SK-N-SH (cell line): Measurements from ENCODE around the gene DYRK2. TPM values are rescaled to one million over a fixed set of nuclear protein-coding genes. Genes with fewer than 3 reads are reported as not detected.

Experiments used
- CTCF ChIA-PET: fragments of 300-600, 350-600 bp; formaldehyde crosslinking; extraction: SDS; loops from one replicate; lab custom pipeline; 2021; lab: Yijun Ruan, JAX
- POLR2A ChIA-PET: fragments of 350-600 bp; sonication (Branson Sonifier 250); formaldehyde crosslinking; extraction: SDS; loops from one replicate; lab custom pipeline; 2020; ENCODE audit warnings: antibody characterized with exemption, inconsistent platforms; lab: Yijun Ruan, JAX
- DNase-seq: peaks from one replicate; pipeline ENCODE4 v3.0.0; 2012
- H2AFZ ChIP-seq: fragments of 200-600 bp; sonication (generic); 2 replicates; pipeline ENCODE4 v1.8.1; 2016; ENCODE audit warnings: antibody characterized with exemption, mild to moderate bottlenecking, low read depth
- H3F3A ChIP-seq: fragments of 200-600 bp; sonication (generic); replicated peaks from 2 replicates; pipeline ENCODE3; 2016; ENCODE audit warnings: antibody characterized with exemption, mild to moderate bottlenecking; ENCODE audit not compliant: insufficient read depth
- H3K27ac ChIP-seq, 2 experiments: fragments of 200-500 bp in 1 of 2; fragments of 200-600 bp in 1 of 2; sonication (Bioruptor generic) in 1 of 2; sonication (generic), shearing (Covaris generic) in 1 of 2; 2 replicates each; pipeline versions ENCODE4 v1.5.1 to v1.6.1; 2014 to 2016; ENCODE audit warnings: low read depth in 2 of 2, inconsistent platforms in 1 of 2, low read length in 1 of 2, mild to moderate bottlenecking in 1 of 2, mixed read lengths in 1 of 2
- H3K27me3 ChIP-seq: fragments of 200-600 bp; sonication (generic), shearing (Covaris generic); 2 replicates; pipeline ENCODE4 v1.6.1; 2016; ENCODE audit warnings: mixed run types; ENCODE audit not compliant: insufficient read depth
- H3K36me3 ChIP-seq, 2 experiments: fragments of 200-500 bp in 1 of 2; fragments of 200-600 bp in 1 of 2; sonication (Bioruptor generic) in 1 of 2; sonication (generic) in 1 of 2; replicated peaks in 1 of 2; 2 replicates each; pipeline versions ENCODE3 to v1.5.1; 2014 to 2016; ENCODE audit warnings: low read length in 1 of 2, mild to moderate bottlenecking in 1 of 2; ENCODE audit not compliant: insufficient read depth in 2 of 2, control insufficient read depth in 1 of 2
- H3K4me1 ChIP-seq, 2 experiments: fragments of 200-500 bp in 1 of 2; fragments of 200-600 bp in 1 of 2; sonication (Bioruptor generic) in 1 of 2; sonication (generic), shearing (Covaris generic) in 1 of 2; 2 replicates each; pipeline versions ENCODE4 v1.5.1 to v1.6.1; 2014 to 2016; ENCODE audit warnings: low read depth in 1 of 2, low read length in 1 of 2, mixed run types in 1 of 2; ENCODE audit not compliant: insufficient read depth in 2 of 2, control insufficient read depth in 1 of 2
- H3K4me2 ChIP-seq: fragments of 200-600 bp; sonication (generic), shearing (Covaris generic); 2 replicates; pipeline ENCODE4 v1.6.1; 2017; ENCODE audit warnings: mixed run types
- H3K4me3 ChIP-seq, 2 experiments: fragments of 200-500 bp in 1 of 2; fragments of 200-600 bp in 1 of 2; sonication (Bioruptor generic) in 1 of 2; sonication (generic), shearing (Covaris generic) in 1 of 2; 2 replicates each; pipeline versions ENCODE4 v1.5.1 to v1.8.1; 2014 to 2016; ENCODE audit warnings: low read depth in 2 of 2, inconsistent platforms in 1 of 2, low read length in 1 of 2, mild to moderate bottlenecking in 1 of 2, mixed read lengths in 1 of 2, moderate library complexity in 1 of 2
- H3K79me2 ChIP-seq: fragments of 200-600 bp; sonication (generic); 2 replicates; pipeline ENCODE4 v1.8.1; 2017; ENCODE audit warnings: mild to moderate bottlenecking; ENCODE audit not compliant: insufficient read depth
- H3K9ac ChIP-seq: fragments of 200-600 bp; sonication (generic); 2 replicates; pipeline ENCODE4 v1.6.1; 2017; ENCODE audit warnings: mixed run types
- H3K9me2 ChIP-seq: fragments of 200-600 bp; sonication (generic); 2 replicates; pipeline ENCODE4 v1.6.1; 2017; ENCODE audit warnings: mixed run types
- H3K9me3 ChIP-seq: fragments of 200-600 bp; sonication (generic); 2 replicates; pipeline ENCODE4 v1.6.1; 2017; ENCODE audit warnings: mixed run types, mild to moderate bottlenecking, moderate library complexity
- H4K20me1 ChIP-seq: fragments of 200-600 bp; sonication (generic); 2 replicates; pipeline ENCODE4 v1.6.1; 2017; ENCODE audit warnings: mild to moderate bottlenecking, mixed run types; ENCODE audit not compliant: insufficient read depth
- CHD2 ChIP-seq: fragments of 150-350 bp; IDR thresholded peaks from 2 replicates; pipeline ENCODE4 v1.6.1; 2018; ENCODE audit warnings: low read length; ENCODE audit not compliant: partially characterized antibody
- ELF1 ChIP-seq: IDR thresholded peaks from 2 replicates; pipeline ENCODE4 v1.4.0; 2012
- EZH2phosphoT487 ChIP-seq: fragments of 200-600 bp; sonication (generic); IDR thresholded peaks from 2 replicates; pipeline ENCODE4 v1.6.1; 2017; ENCODE audit warnings: low read depth, mixed run types, mild to moderate bottlenecking, antibody characterized with exemption, moderate library complexity, borderline replicate concordance
- FOSL2 ChIP-seq: IDR thresholded peaks from 2 replicates; pipeline ENCODE4 v1.4.0; 2012; ENCODE audit warnings: low read depth, mild to moderate bottlenecking, moderate library complexity, borderline replicate concordance
- GABPA ChIP-seq: IDR thresholded peaks from 2 replicates; pipeline ENCODE4 v1.4.0; 2012; ENCODE audit warnings: low read depth, mild to moderate bottlenecking
- JUND ChIP-seq: IDR thresholded peaks from 2 replicates; pipeline ENCODE4 v1.4.0; 2012
- NRF1 ChIP-seq: IDR thresholded peaks from 2 replicates; pipeline ENCODE4 v1.6.1; 2012; ENCODE audit warnings: low read depth, mild to moderate bottlenecking, low read length
- RCOR1 ChIP-seq: fragments of 150-350 bp; IDR thresholded peaks from 2 replicates; pipeline ENCODE4 v1.6.1; 2017; ENCODE audit warnings: antibody characterized with exemption, low read length
- TCF12 ChIP-seq: IDR thresholded peaks from 2 replicates; pipeline ENCODE4 v1.4.0; 2012
- TEAD4 ChIP-seq: IDR thresholded peaks from 2 replicates; pipeline ENCODE4 v1.4.0; 2012; ENCODE audit warnings: mild to moderate bottlenecking, borderline replicate concordance; ENCODE audit not compliant: insufficient read depth
- WGBS: methylation state at CpG from one replicate; pipeline ENCODE4 v1.1.6; 2017; ENCODE audit warnings: low lambda C conversion rate; 5-methylcytosine and 5-hydroxymethylcytosine counted together
- polyA plus RNA-seq, 3 experiments: library from polyadenylated mRNA; depleted of rRNA; stranded (reverse); fragments of >200 nt; gene quantifications; 2 replicates each; pipeline ENCODE4 v1.2.3, GENCODE V29; 2012
- TF ChIP-seq, protein P1 (sequence below): IDR thresholded peaks from 2 replicates; pipeline ENCODE4; 2012
- TF ChIP-seq, protein P2 (sequence below): IDR thresholded peaks from 2 replicates; pipeline ENCODE4 v1.4.0; 2012; ENCODE audit warnings: low read depth, borderline replicate concordance
- TF ChIP-seq, protein P3 (sequence below): fragments of 200-600 bp; sonication (generic); IDR thresholded peaks from 2 replicates; pipeline ENCODE4 v1.6.1; 2017; ENCODE audit warnings: antibody characterized with exemption, mild to moderate bottlenecking, moderate library complexity

The DYRK2 gene
- polyA plus RNA-seq, 1 of the 3 experiments (the other 2 are of a cell fraction): 48.8 TPM

DNA sequence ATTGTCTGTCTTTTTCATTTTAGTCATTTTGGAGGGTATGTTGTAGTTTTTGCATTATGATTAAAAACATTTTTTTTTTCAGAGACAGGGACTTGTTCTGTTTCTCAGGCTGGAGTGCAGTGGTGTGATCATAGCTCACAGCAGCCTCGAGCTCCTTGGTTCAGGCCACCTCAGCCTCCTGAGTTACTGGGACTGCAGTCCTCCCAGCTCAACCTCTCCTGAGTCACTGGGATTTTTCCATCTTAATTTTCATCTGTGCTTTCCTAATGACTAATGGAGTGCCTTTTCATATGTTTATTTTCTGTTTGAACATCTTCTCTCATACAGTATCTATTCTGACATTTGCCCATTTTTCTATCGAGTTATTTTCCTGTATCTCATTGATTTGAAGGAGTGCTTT is 52.6 kb downstream of the DYRK2 start:
- H3K36me3 ChIP-seq: no peaks in the 10 kb centered on the region
- no peaks in the 10 kb centered on the region for H4K20me1 ChIP-seq
- peak overlapping the region; percentile 10; the same call in 1 of the 2 replicates for H3K4me2 ChIP-seq
- no peak overlapping the region for H2AFZ ChIP-seq
- ChIA-PET CTCF (interaction anchor here (0.6 to 1.0 kb wide), 3 partner anchors 10 to 345 kb away, joined by 3 read pairs; no protein-coding TSS in a partner anchor), POLR2A (no interaction called here)
- peaks cover 25% of the 10 kb centered on the region for H3F3A ChIP-seq
- no peak for DNase-seq
- 45% methylated on average over 2 of the region's 2 CpGs for WGBS
- no peak overlapping the region for H3K9ac ChIP-seq
- H3K79me2 ChIP-seq: no peaks in the 10 kb centered on the region
- H3K4me1 ChIP-seq: peaks cover 5 to 21% of the 10 kb centered on the region in 2 experiments; a peak in 3 of 4 replicates
- H3K27ac ChIP-seq: peak overlapping the region in 1 of 2 experiments; percentile 88; a peak in 2 of 4 replicates
- peak; percentile 38; the same call in 1 of the 2 replicates for TF ChIP-seq TCF12
- peak; percentile 36; the same call in 1 of the 2 replicates for TF ChIP-seq FOSL2
- TF ChIP-seq JUND: peak; percentile 19; the same call in 1 of the 2 replicates
- TF ChIP-seq, protein P1, sequence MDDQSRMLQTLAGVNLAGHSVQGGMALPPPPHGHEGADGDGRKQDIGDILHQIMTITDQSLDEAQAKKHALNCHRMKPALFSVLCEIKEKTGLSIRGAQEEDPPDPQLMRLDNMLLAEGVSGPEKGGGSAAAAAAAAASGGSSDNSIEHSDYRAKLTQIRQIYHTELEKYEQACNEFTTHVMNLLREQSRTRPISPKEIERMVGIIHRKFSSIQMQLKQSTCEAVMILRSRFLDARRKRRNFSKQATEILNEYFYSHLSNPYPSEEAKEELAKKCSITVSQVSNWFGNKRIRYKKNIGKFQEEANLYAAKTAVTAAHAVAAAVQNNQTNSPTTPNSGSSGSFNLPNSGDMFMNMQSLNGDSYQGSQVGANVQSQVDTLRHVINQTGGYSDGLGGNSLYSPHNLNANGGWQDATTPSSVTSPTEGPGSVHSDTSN: peak; percentile 48
- TF ChIP-seq, protein P2, sequence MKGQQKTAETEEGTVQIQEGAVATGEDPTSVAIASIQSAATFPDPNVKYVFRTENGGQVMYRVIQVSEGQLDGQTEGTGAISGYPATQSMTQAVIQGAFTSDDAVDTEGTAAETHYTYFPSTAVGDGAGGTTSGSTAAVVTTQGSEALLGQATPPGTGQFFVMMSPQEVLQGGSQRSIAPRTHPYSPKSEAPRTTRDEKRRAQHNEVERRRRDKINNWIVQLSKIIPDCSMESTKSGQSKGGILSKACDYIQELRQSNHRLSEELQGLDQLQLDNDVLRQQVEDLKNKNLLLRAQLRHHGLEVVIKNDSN: no peak
- no peak for TF ChIP-seq TEAD4
- TF ChIP-seq CHD2: no peak
- H3K27me3 ChIP-seq: no peaks in the 10 kb centered on the region
- no peak overlapping the region for H3K4me3 ChIP-seq
- H3K9me3 ChIP-seq: no peaks in the 10 kb centered on the region
- no peaks in the 10 kb centered on the region for H3K9me2 ChIP-seq

DNA sequence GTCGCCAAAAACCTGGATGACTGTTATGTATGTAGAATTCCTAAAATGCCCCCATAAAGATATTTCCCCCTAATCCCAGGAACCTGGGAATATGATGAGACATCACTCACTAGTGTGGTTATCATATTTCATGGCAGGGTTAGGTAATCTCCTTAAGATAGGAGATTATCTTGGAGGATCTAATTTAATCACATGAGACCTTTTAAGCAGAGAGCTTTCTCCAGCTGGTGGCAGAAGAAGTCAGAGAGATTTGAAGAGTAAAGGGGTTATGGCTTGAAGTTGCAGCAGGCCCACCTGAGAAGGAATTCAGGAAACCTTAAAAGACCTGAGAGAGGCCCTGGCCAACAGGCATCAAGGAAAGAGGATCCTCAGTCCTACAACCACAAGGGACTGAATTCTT is 53.6 kb downstream of the DYRK2 start:
- ChIA-PET POLR2A (no interaction called here), CTCF (no interaction called here)
- WGBS: 100% methylated on average over 1 of the region's 1 CpG

DNA sequence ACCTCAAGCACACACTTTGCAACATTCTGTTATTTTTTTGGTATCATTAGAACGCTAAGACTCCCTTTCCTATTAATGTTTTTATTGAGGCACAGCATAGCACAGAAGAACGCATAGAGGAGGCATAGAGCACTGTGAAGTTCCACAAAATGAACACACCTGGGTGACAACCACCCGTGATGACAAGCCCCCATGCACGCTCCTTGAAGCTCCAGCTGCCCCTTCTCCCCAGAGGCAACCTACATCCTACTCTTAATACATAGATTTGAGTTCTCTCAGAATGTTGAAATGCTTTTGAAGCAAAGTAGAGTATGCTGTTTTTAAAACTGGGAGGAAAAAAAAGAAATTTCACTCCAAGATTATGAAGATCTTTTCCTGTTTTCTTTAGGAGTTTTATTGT is 55.5 kb downstream of the DYRK2 start:
- H3K9me3 ChIP-seq: no peaks in the 10 kb centered on the region
- H3K9ac ChIP-seq: no peak overlapping the region
- no peak overlapping the region for H2AFZ ChIP-seq
- H4K20me1 ChIP-seq: no peaks in the 10 kb centered on the region
- H3K4me1 ChIP-seq: peaks cover 8 to 24% of the 10 kb centered on the region in 2 experiments
- H3K9me2 ChIP-seq: no peaks in the 10 kb centered on the region
- TF ChIP-seq ELF1: no peak
- TF ChIP-seq, protein P1: no peak
- no peak for TF ChIP-seq TEAD4
- no peak for TF ChIP-seq GABPA
- TF ChIP-seq, protein P2: no peak
- TF ChIP-seq NRF1: no peak
- TF ChIP-seq TCF12: no peak
- no peak for TF ChIP-seq JUND
- TF ChIP-seq, protein P3, sequence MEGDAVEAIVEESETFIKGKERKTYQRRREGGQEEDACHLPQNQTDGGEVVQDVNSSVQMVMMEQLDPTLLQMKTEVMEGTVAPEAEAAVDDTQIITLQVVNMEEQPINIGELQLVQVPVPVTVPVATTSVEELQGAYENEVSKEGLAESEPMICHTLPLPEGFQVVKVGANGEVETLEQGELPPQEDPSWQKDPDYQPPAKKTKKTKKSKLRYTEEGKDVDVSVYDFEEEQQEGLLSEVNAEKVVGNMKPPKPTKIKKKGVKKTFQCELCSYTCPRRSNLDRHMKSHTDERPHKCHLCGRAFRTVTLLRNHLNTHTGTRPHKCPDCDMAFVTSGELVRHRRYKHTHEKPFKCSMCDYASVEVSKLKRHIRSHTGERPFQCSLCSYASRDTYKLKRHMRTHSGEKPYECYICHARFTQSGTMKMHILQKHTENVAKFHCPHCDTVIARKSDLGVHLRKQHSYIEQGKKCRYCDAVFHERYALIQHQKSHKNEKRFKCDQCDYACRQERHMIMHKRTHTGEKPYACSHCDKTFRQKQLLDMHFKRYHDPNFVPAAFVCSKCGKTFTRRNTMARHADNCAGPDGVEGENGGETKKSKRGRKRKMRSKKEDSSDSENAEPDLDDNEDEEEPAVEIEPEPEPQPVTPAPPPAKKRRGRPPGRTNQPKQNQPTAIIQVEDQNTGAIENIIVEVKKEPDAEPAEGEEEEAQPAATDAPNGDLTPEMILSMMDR: no peak
- no peak for TF ChIP-seq RCOR1
- TF ChIP-seq, all 33 proteins: peak for 0
- WGBS: 85% methylated on average over 4 of the region's 4 CpGs
- H3K27ac ChIP-seq: no peak overlapping the region; a peak in 1 of 4 replicates
- ChIA-PET CTCF (no interaction called here), POLR2A (no interaction called here)
- no peak overlapping the region for H3K4me2 ChIP-seq
- no peaks in the 10 kb centered on the region for H3K36me3 ChIP-seq
- no peaks in the 10 kb centered on the region for H3K27me3 ChIP-seq
- H3K4me3 ChIP-seq: no peak overlapping the region
- no peak for DNase-seq
- no peaks in the 10 kb centered on the region for H3K79me2 ChIP-seq
- peaks cover 24% of the 10 kb centered on the region for H3F3A ChIP-seq

More for the DNA sequence above, 53.6 kb downstream of the DYRK2 start:
- Histone ChIP-seq H3K4me2 (no peak overlapping the region), H3K27ac (peak overlapping the region in 1 of 2 experiments; percentile 88; a peak in 2 of 4 replicates), H3F3A (peaks cover 31% of the 10 kb centered on the region), H3K4me3 (no peak overlapping the region), H4K20me1 (no peaks in the 10 kb centered on the region), H3K9ac (no peak overlapping the region), H2AFZ (no peak overlapping the region), H3K79me2 (no peaks in the 10 kb centered on the region), H3K9me3 (no peaks in the 10 kb centered on the region), H3K4me1 (peaks cover 8 to 29% of the 10 kb centered on the region in 2 experiments), H3K9me2 (no peaks in the 10 kb centered on the region), H3K27me3 (no peaks in the 10 kb centered on the region), H3K36me3 (no peaks in the 10 kb centered on the region)
- TF ChIP-seq NRF1: no peak
- TF ChIP-seq EZH2phosphoT487: no peak
- DNase-seq: no peak
